SU-DHL-6 (cell line): Measurements from ENCODE around the gene CRISP1.

ENCODE experiments used
- CTCF ChIP-seq: fragments of 200-600 bp; sonication (generic); IDR thresholded peaks from one replicate; pipeline ENCODE4 v1.5.1; 2017; ENCODE audit warnings: antibody characterized with exemption, mild to moderate bottlenecking, low read length, moderate library complexity; ENCODE audit not compliant: insufficient read depth, poor library complexity, severe bottlenecking
- EZH2phosphoT487 ChIP-seq: fragments of 200-600 bp; sonication (generic), shearing (Covaris generic); conservative IDR thresholded peaks from 2 replicates; pipeline ENCODE4 v1.6.1; 2018; ENCODE audit warnings: mild to moderate bottlenecking, antibody characterized with exemption, low read length, moderate library complexity, mixed read lengths

GRCh38 chr6:49855221-49855620, 11.1 kb downstream of the CRISP1 start:
- TF ChIP-seq CTCF, result no peak
- no peak for TF ChIP-seq EZH2phosphoT487
